HL-60/S4 (cell line): ENCODE results near the gene POTEJ.
"Not testable (repeated sequence)": the region's sequence is repeated elsewhere in the genome, so short reads cannot be mapped to it uniquely, and the experiment has no call there.

Source experiments
- in situ Hi-C: fragments of 300-500 bp; cut with MboI; formaldehyde crosslinking; loops from 2 replicates; pipeline ENCODE4 v1.14.3; 2022; ENCODE audit warnings: low sequenced_read_pairs

The POTEJ gene

DNA sequence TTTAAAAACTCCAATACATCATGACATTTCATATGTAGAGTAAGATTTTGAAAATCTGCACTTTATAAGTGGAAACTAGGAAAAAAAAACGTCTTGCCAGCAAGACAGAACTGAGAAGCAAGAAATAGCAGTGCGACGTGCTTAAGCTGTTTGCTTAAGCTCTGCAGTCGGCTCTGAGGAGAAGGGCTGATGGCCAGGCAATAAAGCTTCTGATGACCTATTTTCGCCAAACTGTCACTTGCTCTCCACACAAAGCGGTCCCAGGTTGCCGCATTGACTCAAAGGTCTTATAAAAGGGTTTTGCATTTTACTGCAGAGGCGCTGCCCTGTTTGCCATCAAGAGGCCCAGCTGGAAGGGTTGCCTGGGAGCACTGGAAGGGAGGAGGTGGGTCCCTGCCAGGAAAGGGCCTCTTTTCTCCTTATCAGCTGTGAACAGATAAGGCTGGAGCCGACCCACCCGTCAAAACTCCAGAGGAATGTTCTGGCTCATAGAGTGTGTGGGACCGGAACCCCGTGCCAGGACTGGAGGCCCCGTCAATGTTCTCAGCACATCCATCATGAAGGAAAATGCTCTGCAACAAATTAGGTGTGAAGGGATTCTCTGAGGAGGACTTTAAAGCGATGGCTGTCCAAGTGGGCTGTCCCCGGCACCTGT, 9.5 kb upstream of the POTEJ start:
- in situ Hi-C loops = not testable (repeated sequence)

DNA sequence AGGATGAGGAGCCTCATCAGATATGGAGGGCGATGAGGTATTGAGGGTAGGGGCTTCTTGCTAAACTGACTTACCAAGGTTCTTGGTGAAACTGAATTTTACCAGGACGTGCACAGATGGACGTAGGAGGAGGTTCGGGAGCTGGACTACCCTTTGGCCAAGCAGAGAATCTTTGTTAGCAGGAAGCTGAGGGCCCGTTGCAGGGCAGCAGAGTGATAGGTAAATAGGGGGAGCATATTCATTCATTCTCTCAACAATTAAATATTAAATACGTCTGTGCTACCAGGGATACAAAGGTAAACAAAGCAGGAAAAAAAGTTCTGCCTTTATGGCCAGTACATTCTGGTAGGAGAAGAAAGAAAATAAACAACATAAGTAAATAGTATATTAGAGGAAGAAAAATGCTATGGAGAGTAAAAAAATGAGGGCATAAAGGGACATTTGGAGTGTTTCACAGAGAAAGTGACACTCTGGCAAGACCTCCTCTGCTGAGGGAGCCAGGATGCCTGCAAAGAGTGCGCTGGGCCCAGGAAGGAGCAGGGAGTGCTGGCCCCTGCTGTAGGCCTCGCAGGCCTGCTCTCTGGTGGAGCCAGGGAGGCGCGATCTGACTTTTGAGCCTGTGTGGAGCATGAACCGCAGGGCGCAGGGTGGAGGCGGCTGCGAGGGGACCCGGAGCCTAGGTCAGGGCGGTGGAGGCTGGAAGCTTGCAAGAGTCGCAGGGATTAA, 2.8 kb upstream of the POTEJ start:
- in situ Hi-C loops = not testable (repeated sequence)

DNA sequence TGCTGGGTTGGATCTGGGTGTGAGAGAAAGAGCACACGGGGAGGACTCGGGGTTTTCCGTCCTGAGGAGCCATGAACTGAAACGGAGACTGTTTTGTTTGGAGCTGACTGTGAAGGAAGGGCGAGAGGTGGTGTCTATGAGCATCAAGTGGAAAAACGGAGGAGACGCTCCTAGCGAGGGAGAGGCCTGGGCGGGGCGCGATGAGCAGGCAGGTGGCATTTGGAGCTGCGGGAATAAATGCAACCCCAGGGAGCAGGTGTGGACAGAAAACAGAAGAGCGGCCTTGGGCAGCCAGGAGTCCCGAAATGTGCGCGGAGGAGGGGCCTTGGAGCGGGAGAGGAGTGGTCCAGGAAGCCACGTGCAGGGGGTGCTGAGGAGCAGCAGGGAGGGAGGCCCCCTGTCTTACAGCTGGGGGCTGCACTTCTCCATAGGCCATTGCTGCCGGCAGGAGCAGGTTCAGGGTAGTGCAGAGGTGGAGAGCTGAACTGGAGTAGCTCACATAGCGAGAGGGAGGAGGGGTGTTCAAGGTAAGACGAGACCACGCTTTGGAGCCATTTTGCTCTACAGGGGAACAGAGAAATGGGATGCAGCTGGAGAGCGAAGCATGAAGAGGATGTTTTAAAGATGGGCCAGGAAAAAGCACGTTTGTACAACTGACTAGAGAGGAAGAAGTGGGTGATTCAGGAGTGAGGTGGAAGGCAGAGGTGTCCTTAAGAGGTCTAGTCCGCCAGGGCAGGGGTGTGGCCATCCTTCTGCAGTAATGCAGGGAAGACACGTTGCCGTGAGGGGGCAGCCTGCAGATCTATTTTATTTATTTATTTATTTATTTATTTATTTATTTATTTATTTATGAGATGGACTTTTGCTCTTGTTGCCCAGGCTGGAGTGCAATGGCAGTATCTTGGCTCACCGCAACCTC, 2.0 kb upstream of the POTEJ start:
- in situ Hi-C loops = not testable (repeated sequence)

DNA sequence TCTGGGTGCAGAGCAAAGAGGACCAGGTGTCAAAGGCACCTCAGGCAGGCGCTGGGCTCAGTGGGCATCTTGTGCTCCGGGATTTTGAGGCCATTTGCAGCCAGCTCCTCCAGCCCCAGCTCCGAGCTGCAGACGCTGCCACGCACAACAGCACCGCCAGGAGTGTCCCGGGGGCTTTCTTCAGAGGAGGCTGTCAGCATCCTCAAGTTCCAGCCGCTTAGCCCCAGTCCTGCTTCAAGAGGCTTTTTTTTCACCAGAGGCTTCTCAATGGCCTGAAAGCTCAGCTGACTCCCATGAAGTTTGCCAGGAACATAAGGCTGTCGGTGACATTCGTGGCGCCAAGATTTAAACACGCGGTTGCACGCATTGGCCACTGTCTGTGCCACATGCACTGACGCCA, 754 bp upstream of the POTEJ start:
- in situ Hi-C loops = not testable (repeated sequence)

DNA sequence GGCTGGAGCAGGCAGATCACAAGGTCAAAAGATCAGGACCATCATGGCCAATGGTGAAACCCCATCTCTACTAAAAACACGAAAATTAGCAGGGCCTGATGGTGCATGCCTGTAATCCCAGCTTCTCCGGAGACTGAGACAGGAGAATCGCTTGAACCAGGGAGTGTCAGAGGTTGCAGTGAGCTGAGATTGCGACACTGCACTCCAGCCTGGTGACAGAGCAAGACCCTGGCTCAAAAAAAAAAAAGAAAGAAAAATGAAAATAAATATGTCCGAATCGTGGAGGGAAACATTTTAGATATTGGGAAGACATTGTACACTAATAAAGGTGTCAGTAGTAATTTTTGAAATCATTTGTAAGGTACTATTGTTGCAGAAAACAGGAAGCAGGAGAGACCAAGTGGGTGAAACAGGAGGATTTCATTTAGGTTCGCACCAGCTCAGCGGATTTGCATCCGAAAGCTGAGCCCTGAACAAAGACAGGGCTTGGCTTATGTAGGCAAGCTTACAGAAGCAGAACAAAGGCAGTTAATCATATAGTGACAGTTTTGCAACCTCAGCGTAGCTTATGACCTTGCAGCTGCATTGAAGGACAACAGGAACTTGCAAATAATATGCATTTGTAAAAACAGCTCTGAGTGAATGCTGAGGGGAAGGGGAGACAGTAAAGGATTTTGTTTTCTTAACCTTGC, 17.7 kb downstream of the POTEJ start:
- in situ Hi-C loops = not testable (repeated sequence)

DNA sequence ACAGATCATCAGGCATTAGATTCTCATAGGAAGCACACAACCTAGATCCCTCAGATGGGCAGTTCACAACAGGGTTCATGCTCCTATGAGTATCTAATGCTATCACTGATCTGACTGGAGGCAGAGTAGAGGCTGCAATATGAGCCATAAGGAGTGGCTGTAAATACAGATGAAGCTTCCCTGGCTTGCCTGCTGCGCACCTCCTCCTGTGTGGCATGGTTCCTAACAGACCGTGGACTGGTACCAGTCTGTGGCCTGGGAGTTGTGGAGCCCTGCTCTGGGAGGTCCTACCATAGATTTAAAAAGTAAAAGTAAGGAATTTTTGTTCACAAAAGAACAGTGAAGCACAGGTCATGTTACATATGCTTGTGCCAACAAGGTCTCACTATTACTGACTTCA, 27.7 kb downstream of the POTEJ start:
- in situ Hi-C loops = not testable (repeated sequence)

DNA sequence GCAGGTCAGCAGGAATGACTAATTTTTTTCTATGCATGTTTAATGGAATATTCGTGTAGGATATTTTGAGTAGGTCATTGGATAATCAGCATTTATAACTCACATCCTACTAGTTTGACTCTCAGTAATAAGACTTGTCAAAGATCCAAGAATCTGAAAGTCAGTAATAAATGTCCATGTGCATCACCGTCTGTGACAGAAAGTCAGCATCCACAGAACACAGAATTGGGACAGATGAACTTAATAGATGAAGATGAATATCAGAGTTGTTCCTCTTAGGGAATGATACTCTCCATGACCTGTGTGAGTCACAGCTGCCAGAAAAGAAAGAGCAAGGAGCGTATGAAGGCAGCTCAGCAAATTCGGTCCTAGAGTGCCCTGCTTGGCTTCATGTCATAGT, 30.4 kb downstream of the POTEJ start:
- in situ Hi-C loops = not testable (repeated sequence)

DNA sequence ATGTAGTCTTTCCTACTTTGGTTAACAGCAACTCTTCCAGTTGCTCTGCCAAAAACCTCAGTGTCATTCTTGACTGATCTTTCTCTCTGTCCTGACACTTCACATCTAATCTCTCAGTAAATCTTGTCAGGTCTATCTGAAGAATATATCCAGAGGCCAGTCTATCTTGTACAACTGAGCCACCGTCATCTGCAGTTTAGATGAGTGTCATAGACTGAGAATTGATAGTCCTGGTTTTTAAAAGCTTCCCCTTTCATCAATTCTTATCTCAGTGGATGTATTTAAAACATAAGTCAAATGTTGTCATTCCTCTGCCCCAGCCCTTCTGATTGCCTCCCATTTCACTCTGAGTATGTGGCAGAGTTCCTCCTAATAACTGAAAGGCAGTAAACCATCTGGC, 38.0 kb downstream of the POTEJ start:
- in situ Hi-C loops = not testable (repeated sequence)

DNA sequence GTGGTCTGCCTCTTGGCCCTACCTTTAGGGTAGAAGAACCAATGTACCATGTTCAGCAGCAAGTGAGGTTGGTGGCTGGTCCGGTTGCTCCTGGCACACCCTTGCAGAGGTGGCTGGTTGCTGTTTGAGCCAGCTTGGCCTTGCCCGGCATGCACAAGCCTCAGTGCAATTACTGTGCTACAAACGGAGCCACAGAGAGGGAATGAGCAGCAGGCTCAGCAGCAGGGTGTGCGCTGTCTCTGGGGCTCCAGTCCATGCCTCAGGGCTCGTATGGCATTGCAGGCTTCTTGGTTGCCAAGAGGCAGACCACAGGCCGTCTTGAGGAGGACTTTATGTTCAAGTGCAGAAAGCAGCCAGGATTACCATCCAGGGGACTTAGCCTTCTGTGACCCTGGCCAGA, 53.3 kb downstream of the POTEJ start:
- in situ Hi-C loops = not testable (repeated sequence)

DNA sequence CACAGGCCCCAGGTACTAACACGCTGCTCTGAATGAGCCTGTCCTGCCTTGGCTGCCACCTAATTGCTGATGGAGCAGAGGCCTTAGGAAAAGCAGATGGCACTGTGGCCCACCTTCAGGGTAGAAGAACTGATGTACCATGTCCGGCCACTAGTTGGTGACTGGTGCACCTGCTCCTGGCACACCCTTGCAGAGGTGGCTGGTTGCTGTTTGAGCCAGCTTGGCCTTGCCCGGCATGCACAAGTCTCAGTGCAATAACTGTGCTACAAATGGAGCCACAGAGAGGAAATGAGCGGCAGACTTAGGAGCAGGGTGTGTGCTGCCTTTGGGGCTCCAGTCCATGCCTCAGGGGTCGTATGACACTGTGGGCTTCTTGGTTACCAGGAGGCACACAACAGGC, 54.4 kb downstream of the POTEJ start:
- in situ Hi-C loops = not testable (repeated sequence)

DNA sequence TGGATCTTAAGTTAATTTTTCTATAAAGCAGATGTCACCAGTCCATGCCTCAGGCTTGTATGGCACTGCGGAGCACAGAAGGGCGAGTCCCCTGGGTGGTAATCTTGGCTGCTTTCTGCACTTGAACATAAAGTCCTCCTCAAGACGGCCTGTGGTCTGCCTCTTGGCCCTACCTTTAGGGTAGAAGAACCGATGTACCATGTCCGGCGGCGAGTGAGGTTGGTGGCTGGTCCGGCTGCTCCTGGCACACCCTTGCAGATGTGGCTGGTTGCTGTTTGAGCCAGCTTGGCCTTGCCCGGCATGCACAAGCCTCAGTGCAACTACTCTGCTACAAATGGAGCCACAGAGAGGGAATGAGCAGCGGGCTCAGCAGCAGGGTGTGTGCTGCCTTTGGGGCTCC, 56.3 kb downstream of the POTEJ start:
- in situ Hi-C loops = not testable (repeated sequence)

DNA sequence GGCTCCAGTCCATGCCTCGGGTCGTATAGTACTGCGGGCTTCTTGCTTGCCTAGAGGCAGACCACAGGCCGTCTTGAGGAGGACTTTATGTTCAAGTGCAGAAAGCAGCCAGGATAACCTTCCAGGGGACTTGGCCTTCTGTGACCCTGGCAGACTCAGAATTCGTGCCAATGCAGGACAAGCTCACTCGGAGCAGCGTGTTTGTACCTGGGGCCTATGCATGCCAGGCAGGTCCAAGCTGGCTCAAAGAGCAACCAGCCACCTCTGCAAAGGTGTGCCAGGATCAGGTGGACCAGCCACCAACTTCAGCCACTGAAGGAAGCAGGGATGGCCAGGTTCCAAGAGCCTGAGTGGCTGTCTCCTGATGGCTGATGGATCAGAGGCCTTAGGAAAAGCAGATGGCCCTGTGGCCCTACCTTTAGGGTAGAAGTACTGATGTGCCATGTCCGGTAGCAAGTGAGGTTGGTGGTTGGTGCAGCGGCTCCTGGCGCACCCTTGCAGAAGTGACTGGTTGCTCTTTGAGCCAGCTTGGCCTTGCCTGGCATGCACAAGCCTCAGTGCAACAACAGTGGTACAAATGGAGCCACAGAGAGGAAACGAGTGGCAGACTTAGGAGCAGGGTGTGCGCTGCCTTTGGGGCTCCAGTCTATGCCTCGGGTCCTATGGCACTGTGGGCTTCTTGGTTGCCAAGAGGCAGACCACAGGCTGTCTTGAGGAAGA, 58.9 kb downstream of the POTEJ start:
- in situ Hi-C loops = not testable (repeated sequence)

DNA sequence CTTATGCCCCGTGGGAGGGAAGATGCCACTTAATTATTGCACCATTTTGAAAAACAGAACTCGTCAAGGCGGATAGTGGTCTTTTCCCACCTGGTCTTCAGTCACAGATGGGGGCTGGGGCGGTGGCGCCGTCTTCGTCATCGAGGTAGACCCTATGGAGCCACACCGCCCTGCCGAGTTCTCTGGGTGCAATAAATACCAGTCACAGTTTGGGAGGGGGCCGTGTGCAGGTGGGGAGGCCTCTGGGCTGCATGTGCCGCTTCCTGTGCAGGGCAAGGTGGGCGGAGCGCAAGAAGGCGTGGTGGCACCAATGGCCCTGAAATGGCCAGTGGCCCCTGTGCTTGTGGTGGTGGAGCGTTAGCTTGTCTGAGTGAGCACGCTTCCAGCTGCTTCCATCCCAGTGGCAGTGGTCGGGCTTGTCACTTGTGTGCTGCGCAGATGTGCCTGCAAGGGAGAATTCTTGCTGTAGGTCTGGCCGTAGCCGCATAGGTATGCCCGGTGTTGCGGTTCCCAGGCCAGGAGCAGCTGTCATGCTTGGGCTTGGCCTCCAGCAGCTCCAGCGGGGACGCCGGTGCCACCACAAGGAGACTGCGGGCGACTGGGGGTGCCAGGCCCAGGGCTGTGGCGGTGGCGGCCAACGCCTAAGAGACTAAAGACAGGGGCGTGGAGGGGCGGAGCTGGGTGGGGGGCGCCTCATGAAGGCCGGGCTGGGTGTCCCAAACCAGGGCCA, 81.0 kb downstream of the POTEJ start:
- in situ Hi-C loops = not testable (repeated sequence)

DNA sequence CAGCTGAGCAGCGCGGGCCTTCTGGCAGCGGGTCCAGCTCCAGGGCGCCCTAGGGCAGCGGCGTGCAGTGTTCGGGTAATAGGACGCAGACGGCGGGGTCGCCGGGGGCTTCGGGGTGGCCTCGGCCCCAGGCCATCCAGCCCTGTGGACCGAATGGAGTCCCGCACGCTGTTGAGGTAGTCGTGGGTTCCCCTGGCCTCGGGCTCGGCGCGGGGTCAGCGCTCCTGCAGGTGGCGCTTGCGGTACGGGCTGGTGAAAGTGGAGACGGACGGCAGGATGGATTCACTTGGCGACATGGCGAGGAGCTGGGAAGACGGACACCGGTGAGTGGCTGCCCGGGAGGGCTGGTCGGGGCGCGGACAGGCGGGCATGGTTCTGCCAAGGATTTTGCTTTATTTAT, 82.2 kb downstream of the POTEJ start:
- in situ Hi-C loops = not testable (repeated sequence)

DNA sequence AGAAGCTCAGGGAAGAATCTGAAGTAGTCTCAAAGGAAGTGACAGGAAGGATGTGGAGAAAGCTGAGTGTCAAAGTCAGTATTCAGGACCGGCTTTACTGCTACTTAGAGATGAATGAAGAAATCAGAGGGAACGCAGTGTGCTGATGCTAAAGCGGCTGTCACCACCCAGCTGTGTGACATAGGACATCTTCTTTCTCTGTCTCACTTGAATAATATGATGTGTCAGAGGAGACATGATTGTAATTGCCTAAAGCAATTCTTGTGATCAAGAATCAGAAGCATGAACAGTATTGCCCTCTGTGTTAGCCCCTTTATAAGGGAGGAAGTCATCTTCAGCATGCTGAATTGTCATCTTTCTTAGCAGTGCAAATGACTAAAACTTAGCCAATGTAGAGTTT, 92.0 kb downstream of the POTEJ start:
- in situ Hi-C loops = not testable (repeated sequence)
